NCI-H446 (cell line): ENCODE data around the gene ZFP2.

Experiments used
- DNase-seq, 2 experiments: peaks; one replicate each; lab custom pipeline; 2025; lab: John Stamatoyannopoulos, UW

Gene ZFP2

GRCh38 chr5:178981381-178981780, 85.7 kb downstream of the ZFP2 start:
- DNase-seq: no peak
